ENCODE data around the gene SLC2A8. TPM values are rescaled to one million over a fixed set of nuclear protein-coding genes. Genes with fewer than 3 reads are reported as not detected.
A peak's percentile ranks its signal among the peaks of the same experiment; 100 is the strongest.

SLC2A8 gene
- total RNA-seq, 2 donors from 2014 or later, result 8.8 to 16.5 TPM

DNA sequence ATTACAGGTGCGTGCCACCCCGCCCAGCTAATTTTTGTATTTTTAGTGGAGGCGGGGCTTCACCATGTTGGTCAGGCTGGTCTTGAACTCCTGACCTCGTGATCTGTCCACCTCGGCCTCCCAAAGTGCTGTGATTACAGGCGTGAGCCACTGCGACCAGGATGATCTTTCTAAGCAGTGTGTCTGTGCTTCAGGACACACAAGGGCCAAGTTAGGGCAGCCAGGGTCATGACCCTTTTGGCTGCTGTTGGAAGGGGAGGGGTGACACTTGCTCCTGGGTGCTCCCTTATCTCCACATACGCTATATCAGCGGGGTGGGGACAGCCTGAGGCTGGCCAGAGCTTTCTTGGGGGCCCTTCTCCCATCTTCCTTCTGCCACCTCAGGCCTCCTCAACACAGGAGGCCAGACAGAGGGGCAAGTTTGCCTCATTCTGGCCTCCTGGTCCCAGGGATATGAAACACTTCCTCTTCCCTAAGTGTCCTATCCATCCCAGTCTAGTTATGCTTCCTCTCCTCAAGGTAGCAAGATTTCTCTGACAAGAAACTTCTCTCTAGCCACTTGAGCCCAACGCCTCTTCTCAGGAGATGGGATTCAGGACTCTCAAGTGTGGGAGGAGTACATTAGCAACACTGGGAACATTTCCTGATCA, 25.3 kb downstream of the SLC2A8 start:
- ATAC-seq (no peak), DNase-seq (ENCODE audit: low spot score) (no peak)
- Mint-ChIP-seq H3K4me1 (ENCODE audit: low read depth in 2 of 2) (peaks cover 43 to 45% of the 10 kb centered on the region in 2 donors), H3K27me3 (no peaks in the 10 kb centered on the region), H3K27ac (peak overlapping the region; percentile 93 to 99), H3K36me3 (peaks cover 7% of the 10 kb centered on the region), H3K4me3 (peak overlapping the region; percentile 99), H3K9me3 (no peaks in the 10 kb centered on the region)

DNA sequence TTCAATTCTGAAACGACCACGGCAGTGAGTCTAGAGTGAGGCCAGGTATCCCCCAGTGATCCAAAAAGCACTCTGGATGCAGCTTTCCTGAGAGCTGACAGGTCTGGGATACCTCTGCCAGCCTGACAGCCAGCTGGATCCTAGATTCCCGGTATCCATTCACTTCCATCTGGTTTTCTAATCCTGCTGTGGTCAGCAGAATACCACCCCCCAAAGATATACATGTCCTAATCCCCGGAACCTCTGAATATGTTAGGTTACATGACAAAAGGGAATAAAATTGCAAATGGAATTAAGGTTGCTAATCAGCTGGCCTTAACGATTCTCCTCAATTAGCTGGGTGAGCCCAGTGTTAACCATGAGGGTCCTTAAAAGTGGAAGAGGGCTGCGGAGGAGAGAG, 25.8 kb downstream of the SLC2A8 start:
- ATAC-seq (no peak), DNase-seq (ENCODE audit: low spot score) (no peak)
- no peaks in the 10 kb centered on the region for H3K27me3 Mint-ChIP-seq
- peaks cover 7% of the 10 kb centered on the region for H3K36me3 Mint-ChIP-seq
- H3K4me3 Mint-ChIP-seq, result peak overlapping the region; percentile 99
- H3K4me1 Mint-ChIP-seq (ENCODE audit: low read depth in 2 of 2), result peaks cover 47 to 49% of the 10 kb centered on the region in 2 donors
- H3K9me3 Mint-ChIP-seq, result no peaks in the 10 kb centered on the region
- H3K27ac Mint-ChIP-seq, result peak overlapping the region; percentile 93 to 99

DNA sequence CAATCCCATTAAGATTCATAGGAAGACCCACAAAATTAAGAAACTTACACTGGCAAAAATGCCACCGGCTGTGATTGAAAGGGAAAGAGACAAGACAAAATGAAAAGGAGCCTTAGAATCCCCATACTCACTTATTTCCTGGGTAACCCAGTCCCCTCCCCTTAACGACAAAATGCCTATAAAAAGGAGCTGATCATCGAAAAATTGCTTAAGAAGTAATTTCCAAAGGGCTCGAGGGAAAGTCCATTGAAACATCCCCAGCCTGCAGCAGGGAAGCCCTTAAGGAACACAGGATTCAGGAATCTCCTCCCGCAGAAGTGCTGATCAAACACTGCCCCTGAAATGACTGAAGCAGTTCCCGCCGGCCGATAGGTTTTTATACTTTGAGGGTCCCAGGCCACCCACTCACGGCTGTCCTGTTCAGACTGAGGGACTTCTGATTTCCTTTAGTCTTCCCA, 26.5 kb downstream of the SLC2A8 start:
- peak overlapping the region; percentile 99 for H3K4me3 Mint-ChIP-seq
- ATAC-seq (no peak), DNase-seq (ENCODE audit: low spot score) (no peak)
- H3K9me3 Mint-ChIP-seq, result no peaks in the 10 kb centered on the region
- peaks cover 48 to 56% of the 10 kb centered on the region in 2 donors for H3K4me1 Mint-ChIP-seq (ENCODE audit: low read depth in 2 of 2)
- peak overlapping the region; percentile 93 to 99 for H3K27ac Mint-ChIP-seq
- peaks cover 7% of the 10 kb centered on the region for H3K36me3 Mint-ChIP-seq
- no peaks in the 10 kb centered on the region for H3K27me3 Mint-ChIP-seq

DNA sequence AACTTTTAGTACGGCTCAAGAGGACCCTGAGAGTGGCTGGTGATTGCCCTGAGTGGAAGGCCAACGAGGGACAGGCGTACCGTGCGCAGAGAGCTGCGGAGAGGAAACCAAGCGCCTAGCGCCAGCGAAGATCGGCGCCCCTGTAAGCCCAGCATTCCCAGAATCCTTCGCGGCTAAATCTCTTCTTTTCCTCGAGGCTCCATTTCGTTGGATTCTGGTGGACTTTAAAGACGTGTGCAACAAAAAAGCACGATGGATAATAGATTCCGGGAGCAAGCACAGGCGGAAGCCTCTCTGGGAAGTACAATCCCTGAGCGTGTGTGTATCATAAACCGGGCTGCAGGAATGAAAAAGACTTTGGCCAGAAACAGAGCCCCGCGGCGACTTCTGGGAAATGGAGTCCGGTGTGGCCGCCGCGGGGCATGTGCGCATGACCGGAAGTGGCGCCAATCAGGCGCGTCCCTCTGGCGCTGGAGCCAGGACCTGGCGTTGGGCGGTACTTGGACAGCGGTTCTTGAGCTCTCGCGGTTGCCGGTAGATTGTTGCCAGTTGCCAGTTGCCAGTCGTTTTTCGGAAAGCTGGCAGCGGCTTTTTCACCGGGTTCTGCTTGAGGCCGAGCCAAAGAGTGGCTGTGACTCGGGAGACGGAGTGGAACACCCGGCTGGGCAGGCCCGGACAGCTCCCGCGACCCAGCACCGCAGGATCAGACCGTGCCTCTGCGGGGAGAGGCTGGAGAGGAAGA, 27.1 kb downstream of the SLC2A8 start, which contains the start of gene ZNF79:
ZNF79 (plus strand) TSS at position 449 of the 742 bp plus-strand sequence. CDS start 406 bp downstream, outside the sequence.
- H3K36me3 Mint-ChIP-seq, result peaks cover 7% of the 10 kb centered on the region
- no peaks in the 10 kb centered on the region for H3K9me3 Mint-ChIP-seq
- no peaks in the 10 kb centered on the region for H3K27me3 Mint-ChIP-seq
- ATAC-seq (peak; percentile 91 to 97), DNase-seq (ENCODE audit: low spot score) (peak; percentile 96)
- peak within 1 kb of the TSS; percentile 93 to 99 for H3K27ac Mint-ChIP-seq
- peak within 1 kb of the TSS; percentile 99 for H3K4me3 Mint-ChIP-seq
- H3K4me1 Mint-ChIP-seq (ENCODE audit: low read depth in 2 of 2), result peaks cover 43 to 52% of the 10 kb centered on the region in 2 donors

DNA sequence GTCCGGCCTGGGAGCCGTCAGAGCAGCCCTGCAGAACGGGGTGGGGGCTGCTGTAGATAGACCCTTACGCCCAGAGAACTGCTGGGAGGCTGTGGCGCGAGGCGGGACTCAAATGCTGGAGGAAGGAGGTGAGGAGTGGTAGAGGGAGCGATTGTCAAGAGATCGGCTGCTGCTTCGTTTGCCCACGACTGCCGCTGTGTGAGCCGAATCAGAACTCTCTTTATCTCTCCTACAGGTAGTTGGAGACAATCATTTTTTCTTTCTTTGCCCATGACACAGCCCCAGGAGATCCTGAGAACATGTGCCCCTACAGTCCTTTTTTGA, 27.7 kb downstream of the SLC2A8 start:
- H3K9me3 Mint-ChIP-seq, result no peaks in the 10 kb centered on the region
- no peaks in the 10 kb centered on the region for H3K27me3 Mint-ChIP-seq
- DNase-seq (ENCODE audit: low spot score), result no peak
- H3K4me1 Mint-ChIP-seq (ENCODE audit: low read depth in 2 of 2), result peaks cover 43 to 52% of the 10 kb centered on the region in 2 donors
- H3K4me3 Mint-ChIP-seq, result peak overlapping the region; percentile 99
- peak in 1 of 2 donors; percentile 14 for ATAC-seq
- H3K36me3 Mint-ChIP-seq, result peaks cover 7% of the 10 kb centered on the region
- H3K27ac Mint-ChIP-seq, result peak overlapping the region; percentile 93 to 99

DNA sequence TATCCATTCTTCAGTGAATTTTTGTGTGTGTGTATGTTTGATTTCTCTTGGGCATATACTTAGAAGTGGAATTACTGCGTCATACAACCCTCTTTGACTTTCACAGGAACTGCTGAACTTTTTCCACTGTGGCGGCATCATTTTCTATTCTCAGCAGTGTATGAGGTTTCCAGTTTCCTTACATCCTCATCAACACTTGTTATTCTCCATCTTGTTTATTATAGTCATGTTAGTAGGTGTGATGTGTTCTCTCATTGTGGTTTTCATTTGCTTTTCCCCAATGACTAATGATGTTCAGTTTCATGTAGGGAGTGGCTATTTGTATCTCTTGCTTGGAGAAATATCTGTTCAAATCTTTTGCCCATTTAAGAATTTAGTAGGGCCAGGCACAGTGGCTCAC, 29.8 kb downstream of the SLC2A8 start:
- peak in 1 of 2 donors; percentile 66 for ATAC-seq
- Mint-ChIP-seq H3K36me3 (peaks cover 23% of the 10 kb centered on the region), H3K4me1 (ENCODE audit: low read depth in 2 of 2) (peaks cover 49 to 52% of the 10 kb centered on the region in 2 donors)

DNA sequence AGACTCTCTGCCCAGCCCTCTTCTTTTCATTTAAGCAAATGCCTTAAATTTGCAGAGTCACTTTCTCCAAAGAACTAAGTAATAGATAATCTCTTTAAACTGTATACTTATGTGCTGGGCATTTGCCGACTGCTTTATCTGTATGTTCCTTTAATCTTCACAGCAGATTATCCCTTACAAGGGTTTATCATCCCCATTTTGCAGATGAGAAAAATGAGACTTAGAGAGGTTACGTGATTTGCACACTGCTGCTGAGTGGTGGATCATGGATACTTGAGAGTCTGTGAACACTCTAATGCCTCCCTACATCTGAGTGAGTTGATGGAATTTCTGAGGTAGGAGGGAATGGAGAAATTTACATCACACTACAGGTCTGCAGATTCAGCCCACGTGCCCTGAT, 31.4 kb downstream of the SLC2A8 start:
- Mint-ChIP-seq H3K4me3 (peak overlapping the region; percentile 13), H3K9me3 (no peaks in the 10 kb centered on the region), H3K27ac (peak overlapping the region; percentile 23 to 32), H3K27me3 (no peaks in the 10 kb centered on the region), H3K4me1 (ENCODE audit: low read depth in 2 of 2) (peaks cover 39 to 41% of the 10 kb centered on the region in 2 donors), H3K36me3 (peaks cover 23% of the 10 kb centered on the region)
- no peak for ATAC-seq
- DNase-seq (ENCODE audit: low spot score), result no peak

More for the DNA sequence above, 29.8 kb downstream of the SLC2A8 start:
- Mint-ChIP-seq H3K27ac (peak overlapping the region; percentile 93 to 99), H3K9me3 (no peaks in the 10 kb centered on the region), H3K27me3 (no peaks in the 10 kb centered on the region), H3K4me3 (peak overlapping the region; percentile 99)
- DNase-seq (ENCODE audit: low spot score), result no peak

DNA sequence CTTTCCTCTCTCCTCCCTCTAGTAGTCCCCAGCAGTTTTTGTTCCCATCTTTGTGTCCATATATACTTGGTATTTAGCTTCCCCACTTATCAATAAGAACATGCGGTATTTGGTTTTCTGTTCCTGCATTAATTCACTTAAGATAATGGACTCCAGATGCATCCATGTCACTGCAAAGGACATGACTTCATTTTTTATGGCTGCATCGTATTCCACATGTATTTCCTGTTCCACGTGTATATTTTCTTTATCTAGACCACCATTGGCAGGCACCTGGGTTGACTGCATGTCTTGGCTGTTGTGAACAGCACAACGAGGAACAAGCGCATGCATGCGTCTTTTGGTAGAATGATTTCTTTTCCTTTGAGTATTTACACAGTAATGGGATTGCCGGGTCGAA, 33.4 kb downstream of the SLC2A8 start:
- Mint-ChIP-seq H3K27ac (no peak overlapping the region), H3K36me3 (peaks cover 36% of the 10 kb centered on the region), H3K9me3 (no peaks in the 10 kb centered on the region), H3K4me1 (ENCODE audit: low read depth in 2 of 2) (peaks cover 22 to 36% of the 10 kb centered on the region in 2 donors), H3K27me3 (no peaks in the 10 kb centered on the region), H3K4me3 (no peak overlapping the region)
- DNase-seq (ENCODE audit: low spot score) (no peak), ATAC-seq (no peak)

DNA sequence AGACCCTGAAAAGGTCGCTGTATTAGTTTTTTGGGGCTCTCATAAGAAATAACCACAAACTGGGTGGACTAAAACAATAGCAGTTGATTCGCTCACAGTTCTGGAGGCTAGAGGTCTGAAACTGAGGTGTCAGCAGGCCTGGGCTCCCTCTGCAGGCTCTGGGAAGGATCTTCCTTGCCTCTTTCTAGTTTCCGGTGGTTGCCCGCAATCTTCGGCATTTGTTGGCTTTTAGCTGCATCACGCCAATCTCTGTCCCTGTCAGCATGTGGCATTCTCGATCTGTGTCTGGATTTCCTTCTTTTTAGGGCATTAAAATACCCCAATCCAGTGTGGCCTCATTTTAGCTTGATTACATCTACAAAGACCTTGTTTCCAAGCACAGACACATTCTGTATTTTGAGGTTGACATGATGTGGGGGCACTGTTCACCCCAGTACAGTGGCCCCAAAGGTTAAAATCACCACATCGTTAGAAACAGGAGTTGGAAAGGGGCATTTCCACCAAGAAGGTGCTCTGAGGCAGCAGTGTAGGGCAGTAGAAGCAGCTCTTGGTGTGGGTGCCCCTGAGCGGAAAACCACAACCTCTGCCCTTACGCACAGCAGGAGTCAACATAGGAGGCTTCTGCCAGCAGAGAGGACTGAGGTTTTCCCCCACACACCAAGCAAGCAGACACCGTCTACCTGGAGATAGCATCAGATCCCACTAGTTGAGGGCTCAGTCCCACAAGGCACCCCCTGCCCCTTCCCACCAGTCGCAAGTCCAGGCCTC, 40.7 kb downstream of the SLC2A8 start:
- no peak for DNase-seq (ENCODE audit: low spot score)

DNA sequence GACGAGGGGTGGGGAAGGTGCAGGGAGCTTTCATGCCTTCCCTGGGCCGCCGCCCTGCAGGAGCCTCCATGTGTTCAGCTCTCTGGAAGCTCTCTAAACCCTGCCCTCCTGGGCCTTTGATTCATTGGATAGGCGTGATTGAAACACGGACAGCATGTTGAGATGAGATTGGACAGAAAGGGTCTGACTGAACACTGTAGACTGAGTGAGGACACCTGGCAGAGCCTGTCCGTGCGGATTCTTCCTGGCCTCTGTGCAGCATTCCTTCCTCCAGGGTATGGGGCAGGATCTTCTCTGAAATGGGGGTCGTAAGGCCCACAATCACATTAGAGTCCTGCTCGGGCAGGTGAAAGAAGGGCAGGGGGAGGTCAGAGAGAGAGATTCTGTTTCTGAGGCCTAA, 41.4 kb downstream of the SLC2A8 start:
- Mint-ChIP-seq H3K4me1 (ENCODE audit: low read depth in 2 of 2) (peaks cover 13 to 23% of the 10 kb centered on the region in 2 donors), H3K9me3 (no peaks in the 10 kb centered on the region), H3K27ac (peak overlapping the region; percentile 51 to 78), H3K4me3 (no peak overlapping the region), H3K27me3 (no peaks in the 10 kb centered on the region), H3K36me3 (peaks cover 20% of the 10 kb centered on the region)
- no peak for DNase-seq (ENCODE audit: low spot score)
- ATAC-seq, result no peak

More for the DNA sequence above, 40.7 kb downstream of the SLC2A8 start:
- Mint-ChIP-seq H3K36me3 (peaks cover 21% of the 10 kb centered on the region), H3K4me1 (ENCODE audit: low read depth in 2 of 2) (peaks cover 13 to 23% of the 10 kb centered on the region in 2 donors), H3K27me3 (no peaks in the 10 kb centered on the region), H3K4me3 (peak overlapping the region; percentile 48), H3K27ac (peak overlapping the region; percentile 51 to 78), H3K9me3 (no peaks in the 10 kb centered on the region)
- peak; percentile 59 to 68 for ATAC-seq

DNA sequence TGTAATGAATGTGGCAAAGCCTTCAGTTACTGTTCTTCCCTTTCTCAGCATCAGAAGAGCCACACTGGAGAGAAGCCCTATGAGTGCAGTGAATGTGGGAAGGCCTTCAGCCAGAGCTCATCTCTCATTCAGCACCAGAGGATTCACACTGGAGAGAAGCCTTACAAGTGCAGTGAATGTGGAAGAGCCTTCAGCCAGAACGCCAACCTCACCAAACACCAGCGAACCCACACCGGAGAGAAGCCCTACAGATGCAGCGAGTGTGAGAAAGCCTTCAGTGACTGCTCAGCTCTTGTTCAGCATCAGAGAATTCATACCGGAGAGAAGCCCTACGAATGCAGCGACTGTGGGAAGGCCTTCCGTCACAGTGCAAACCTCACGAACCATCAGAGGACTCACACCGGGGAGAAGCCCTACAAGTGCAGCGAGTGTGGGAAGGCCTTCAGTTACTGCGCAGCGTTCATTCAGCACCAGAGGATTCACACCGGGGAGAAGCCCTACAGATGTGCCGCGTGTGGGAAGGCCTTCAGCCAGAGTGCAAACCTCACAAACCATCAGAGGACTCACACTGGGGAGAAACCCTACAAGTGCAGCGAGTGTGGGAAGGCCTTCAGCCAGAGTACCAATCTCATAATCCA, 47.4 kb downstream of the SLC2A8 start:
- Mint-ChIP-seq H3K27ac (peak overlapping the region; percentile 38 to 94), H3K4me1 (ENCODE audit: low read depth in 2 of 2) (peaks cover 36 to 38% of the 10 kb centered on the region in 2 donors), H3K27me3 (no peaks in the 10 kb centered on the region), H3K9me3 (no peaks in the 10 kb centered on the region), H3K4me3 (no peak overlapping the region), H3K36me3 (peaks cover 55% of the 10 kb centered on the region)
- DNase-seq (ENCODE audit: low spot score) (no peak), ATAC-seq (peak in 1 of 2 donors; percentile 18)

DNA sequence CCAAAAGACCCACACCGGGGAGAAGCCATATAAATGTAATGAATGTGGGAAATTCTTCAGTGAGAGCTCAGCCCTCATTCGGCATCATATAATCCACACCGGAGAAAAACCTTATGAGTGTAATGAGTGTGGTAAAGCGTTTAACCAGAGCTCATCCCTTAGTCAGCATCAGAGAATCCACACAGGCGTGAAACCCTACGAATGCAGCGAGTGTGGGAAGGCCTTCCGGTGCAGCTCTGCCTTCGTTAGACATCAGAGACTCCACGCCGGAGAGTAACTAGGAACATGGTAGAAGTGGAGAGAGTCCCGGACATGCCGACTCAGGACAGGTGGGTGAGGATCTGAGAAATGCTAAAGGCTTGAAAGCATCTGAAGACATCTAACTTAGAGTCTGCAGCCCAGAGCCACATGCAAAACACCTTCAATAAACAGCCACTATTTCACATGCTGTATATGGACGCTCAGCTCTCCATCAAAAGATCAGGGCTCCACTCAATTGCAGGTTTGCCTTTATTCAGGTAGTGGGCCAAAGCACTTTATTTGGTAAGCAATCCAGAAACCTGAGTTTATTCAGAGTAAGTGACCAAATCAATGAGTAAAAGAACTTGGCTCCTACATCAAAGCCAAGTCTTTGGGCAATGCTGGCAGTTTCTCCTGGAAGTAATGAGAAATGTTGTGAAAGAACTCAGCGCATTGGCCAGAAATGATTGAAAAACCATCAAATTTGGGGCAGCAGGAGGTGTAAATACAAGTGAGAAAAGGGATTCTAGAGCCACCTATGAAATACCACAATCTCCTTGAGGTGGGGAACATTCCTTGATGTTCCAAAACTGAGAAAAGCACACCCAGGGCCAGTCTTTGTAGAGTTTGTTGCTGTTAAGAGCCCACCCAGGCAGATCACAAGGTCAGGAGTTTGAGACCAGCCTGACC, 48.2 kb downstream of the SLC2A8 start:
- no peaks in the 10 kb centered on the region for H3K9me3 Mint-ChIP-seq
- DNase-seq (ENCODE audit: low spot score), result no peak
- no peaks in the 10 kb centered on the region for H3K27me3 Mint-ChIP-seq
- no peak overlapping the region for H3K4me3 Mint-ChIP-seq
- peak overlapping the region; percentile 38 to 94 for H3K27ac Mint-ChIP-seq
- H3K4me1 Mint-ChIP-seq (ENCODE audit: low read depth in 2 of 2), result peaks cover 44 to 46% of the 10 kb centered on the region in 2 donors
- ATAC-seq, result peak in 1 of 2 donors; percentile 11
- peaks cover 60% of the 10 kb centered on the region for H3K36me3 Mint-ChIP-seq

All from natural killer cell treated with Interleukin-12 subunit alpha and Interleukin-12 subunit beta and Interleukin-15 and Interleukin-18, amount 100 ng/mL, for 72 hours (primary cell).